A673 (cell line): Measurements from ENCODE around the gene LDHAL6B. TPM values are rescaled to one million over a fixed set of nuclear protein-coding genes. Genes with fewer than 3 reads are reported as not detected.

Experiments
- Bru-seq: library from RNA; stranded (reverse); fragments of 400-500 nt; gene quantifications from one replicate; lab custom pipeline; 2021; lab: Mats Ljungman, UMichigan
- BruChase-seq, 2 experiments: library from RNA; stranded (reverse); fragments of 400-500 nt; gene quantifications; one replicate each; lab custom pipeline; 2021; lab: Mats Ljungman, UMichigan
- BruUV-seq: library from RNA; stranded (reverse); fragments of 400-500 nt; replicated peaks from 2 replicates; lab custom pipeline; 2021; lab: Mats Ljungman, UMichigan
- CTCF ChIA-PET: fragments of 300-600 bp; sonication (Branson Sonifier 250); formaldehyde crosslinking; loops from one replicate; lab custom pipeline; 2022; ENCODE audit warnings: antibody characterized with exemption; lab: Charles Lee
- POLR2A ChIA-PET: fragments of 300-600 bp; sonication (Branson Sonifier 250); formaldehyde crosslinking; loops from one replicate; lab custom pipeline; 2022; ENCODE audit warnings: antibody characterized with exemption; ENCODE audit not compliant: low non-redundant PET; lab: Charles Lee
- DNase-seq: peaks from one replicate; pipeline ENCODE4 v3.0.0-alpha.2; 2015; ENCODE audit warnings: low spot score
- H3K27ac ChIP-seq: fragments of 200-600 bp; sonication (generic); 2 replicates; pipeline ENCODE4 v1.5.1; 2016; ENCODE audit warnings: mixed run types, low read depth, mild to moderate bottlenecking, mixed read lengths, antibody characterized with exemption, low read length; ENCODE audit not compliant: poor library complexity, severe bottlenecking
- H3K27me3 ChIP-seq: fragments of 200-600 bp; sonication (generic); replicated peaks from 2 replicates; pipeline ENCODE4 v1.6.1; 2017; ENCODE audit warnings: mixed run types, low read depth, mild to moderate bottlenecking, mixed read lengths, antibody characterized with exemption, low read length; ENCODE audit not compliant: insufficient read depth, poor library complexity
- H3K36me3 ChIP-seq: fragments of 200-600 bp; sonication (generic); 2 replicates; pipeline ENCODE4 v1.6.1; 2016; ENCODE audit warnings: mixed run types, mild to moderate bottlenecking, mixed read lengths, antibody characterized with exemption, low read length; ENCODE audit not compliant: insufficient read depth, poor library complexity, severe bottlenecking
- H3K4me1 ChIP-seq: fragments of 200-600 bp; sonication (generic); 2 replicates; pipeline ENCODE4 v1.6.1; 2017; ENCODE audit warnings: mixed run types, mild to moderate bottlenecking, mixed read lengths, antibody characterized with exemption, low read length; ENCODE audit not compliant: insufficient read depth, poor library complexity, severe bottlenecking
- H3K4me3 ChIP-seq: fragments of 200-600 bp; sonication (generic); 2 replicates; pipeline ENCODE4 v1.5.1; 2016; ENCODE audit warnings: low read depth, mixed run types, mild to moderate bottlenecking, mixed read lengths, low read length; ENCODE audit not compliant: poor library complexity, severe bottlenecking
- H3K9me3 ChIP-seq: fragments of 200-600 bp; sonication (generic); 2 replicates; pipeline ENCODE4 v1.6.1; 2016; ENCODE audit warnings: mixed run types, low read depth, mild to moderate bottlenecking, mixed read lengths, antibody characterized with exemption, low read length; ENCODE audit not compliant: poor library complexity, severe bottlenecking
- EZH2 ChIP-seq: fragments of 200-600 bp; sonication (generic); IDR thresholded peaks from 2 replicates; pipeline ENCODE4 v1.6.1; 2017; ENCODE audit warnings: borderline replicate concordance, low read depth, mild to moderate bottlenecking, mixed read lengths, antibody characterized with exemption, low read length; ENCODE audit not compliant: poor library complexity, severe bottlenecking
- intact Hi-C: fragments of 100-400 bp; cut with micrococcal nuclease; formaldehyde crosslinking; loops from one replicate; pipeline ENCODE4 v1.10.0; 2022; ENCODE audit not compliant: unreplicated experiment
- long read RNA-seq: library from polyadenylated mRNA; stranded (forward); transcript quantifications from one replicate; pipeline ENCODE4 v2.0.0, GENCODE V29; 2022
- total RNA-seq: library from RNA; stranded (reverse); gene quantifications from 2 replicates; pipeline ENCODE4 v1.2.3, GENCODE V29; 2021
- TF ChIP-seq, protein P1 (sequence below): fragments of 300-800, 200-600 bp; sonication (generic); conservative IDR thresholded peaks from 2 replicates; pipeline ENCODE4 v1.5.1; 2017; ENCODE audit warnings: low read depth, mild to moderate bottlenecking, antibody characterized with exemption, low read length, moderate library complexity, mixed read lengths

The LDHAL6B gene
- total RNA-seq (not detected in 2 replicates), Bru-seq, nascent RNA (percentile 38 among the genes with signal in this experiment), BruChase-seq, experiment 1, labeled RNA remaining after a 2-hour chase (percentile 26 among the genes with signal in this experiment), BruChase-seq, experiment 2, labeled RNA remaining after a 6-hour chase (percentile 32 among the genes with signal in this experiment)
- long read RNA-seq = 0 reads

DNA sequence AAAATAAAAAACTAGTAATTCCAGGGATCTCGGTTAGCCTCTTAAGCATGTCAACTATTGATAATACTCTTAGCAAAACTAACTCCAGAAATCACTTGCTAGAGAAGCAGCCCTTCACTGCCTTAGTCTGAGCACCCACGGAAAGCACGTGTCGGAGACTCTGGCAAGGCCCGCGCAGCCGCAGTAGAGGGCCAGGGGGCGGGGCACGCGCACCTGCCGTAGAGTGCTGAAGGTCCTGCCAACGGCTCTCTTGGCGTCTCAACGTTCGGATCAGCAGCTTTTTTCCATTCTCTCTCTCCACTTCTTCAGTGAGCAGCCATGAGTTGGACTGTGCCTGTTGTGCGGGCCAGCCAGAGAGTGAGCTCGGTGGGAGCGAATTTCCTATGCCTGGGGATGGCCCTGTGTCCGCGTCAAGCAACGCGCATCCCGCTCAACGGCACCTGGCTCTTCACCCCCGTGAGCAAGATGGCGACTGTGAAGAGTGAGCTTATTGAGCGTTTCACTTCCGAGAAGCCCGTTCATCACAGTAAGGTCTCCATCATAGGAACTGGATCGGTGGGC, at the start of gene LDHAL6B:
LDHAL6B (plus strand) TSS at position 221 of the 561 bp plus-strand sequence; CDS start at position 319, 98 bp downstream.
- H3K27me3 ChIP-seq = no peaks in the 10 kb centered on the region
- no peaks in the 10 kb centered on the region for H3K36me3 ChIP-seq
- TF ChIP-seq, protein P1, sequence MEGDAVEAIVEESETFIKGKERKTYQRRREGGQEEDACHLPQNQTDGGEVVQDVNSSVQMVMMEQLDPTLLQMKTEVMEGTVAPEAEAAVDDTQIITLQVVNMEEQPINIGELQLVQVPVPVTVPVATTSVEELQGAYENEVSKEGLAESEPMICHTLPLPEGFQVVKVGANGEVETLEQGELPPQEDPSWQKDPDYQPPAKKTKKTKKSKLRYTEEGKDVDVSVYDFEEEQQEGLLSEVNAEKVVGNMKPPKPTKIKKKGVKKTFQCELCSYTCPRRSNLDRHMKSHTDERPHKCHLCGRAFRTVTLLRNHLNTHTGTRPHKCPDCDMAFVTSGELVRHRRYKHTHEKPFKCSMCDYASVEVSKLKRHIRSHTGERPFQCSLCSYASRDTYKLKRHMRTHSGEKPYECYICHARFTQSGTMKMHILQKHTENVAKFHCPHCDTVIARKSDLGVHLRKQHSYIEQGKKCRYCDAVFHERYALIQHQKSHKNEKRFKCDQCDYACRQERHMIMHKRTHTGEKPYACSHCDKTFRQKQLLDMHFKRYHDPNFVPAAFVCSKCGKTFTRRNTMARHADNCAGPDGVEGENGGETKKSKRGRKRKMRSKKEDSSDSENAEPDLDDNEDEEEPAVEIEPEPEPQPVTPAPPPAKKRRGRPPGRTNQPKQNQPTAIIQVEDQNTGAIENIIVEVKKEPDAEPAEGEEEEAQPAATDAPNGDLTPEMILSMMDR = no peak
- no peak for TF ChIP-seq EZH2
- no peak for DNase-seq
- no TSS peak for BruUV-seq
- no peaks in the 10 kb centered on the region for H3K4me1 ChIP-seq
- H3K9me3 ChIP-seq = no peaks in the 10 kb centered on the region
- CTCF ChIA-PET = no interaction called here
- intact Hi-C loops = no loop called here
- H3K27ac ChIP-seq = no peak within 1 kb of the TSS
- POLR2A ChIA-PET = no interaction called here
- no peak within 1 kb of the TSS for H3K4me3 ChIP-seq

DNA sequence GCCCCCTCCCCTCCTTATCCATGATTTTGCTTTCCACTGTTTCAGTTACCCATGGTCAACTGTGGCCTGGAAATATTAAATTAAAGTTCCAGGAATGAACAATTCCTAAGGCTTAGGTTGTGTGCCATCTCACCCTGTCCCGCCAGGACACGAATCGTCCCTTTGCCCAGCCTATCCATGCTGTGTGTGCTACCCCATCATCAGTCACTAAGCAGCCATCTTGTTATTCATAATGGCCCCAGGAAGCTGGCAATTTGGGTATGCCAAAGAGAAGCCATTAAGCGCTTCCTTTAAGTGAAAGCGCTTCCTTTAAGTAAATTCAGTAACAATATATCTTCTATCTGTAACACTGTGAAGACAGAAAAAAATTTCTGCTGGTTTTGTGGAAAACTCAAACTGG, 49.2 kb upstream of the LDHAL6B start:
- no peak for TF ChIP-seq EZH2
- TF ChIP-seq, protein P1 = no peak
- Histone ChIP-seq H3K27me3 (no peaks in the 10 kb centered on the region), H3K36me3 (no peaks in the 10 kb centered on the region), H3K4me1 (no peaks in the 10 kb centered on the region), H3K4me3 (no peak overlapping the region), H3K27ac (no peak overlapping the region), H3K9me3 (no peaks in the 10 kb centered on the region)
- ChIA-PET CTCF (no interaction called here), POLR2A (no interaction called here)
- DNase-seq = no peak
- intact Hi-C loops = no loop called here
- no TSS peak for BruUV-seq

DNA sequence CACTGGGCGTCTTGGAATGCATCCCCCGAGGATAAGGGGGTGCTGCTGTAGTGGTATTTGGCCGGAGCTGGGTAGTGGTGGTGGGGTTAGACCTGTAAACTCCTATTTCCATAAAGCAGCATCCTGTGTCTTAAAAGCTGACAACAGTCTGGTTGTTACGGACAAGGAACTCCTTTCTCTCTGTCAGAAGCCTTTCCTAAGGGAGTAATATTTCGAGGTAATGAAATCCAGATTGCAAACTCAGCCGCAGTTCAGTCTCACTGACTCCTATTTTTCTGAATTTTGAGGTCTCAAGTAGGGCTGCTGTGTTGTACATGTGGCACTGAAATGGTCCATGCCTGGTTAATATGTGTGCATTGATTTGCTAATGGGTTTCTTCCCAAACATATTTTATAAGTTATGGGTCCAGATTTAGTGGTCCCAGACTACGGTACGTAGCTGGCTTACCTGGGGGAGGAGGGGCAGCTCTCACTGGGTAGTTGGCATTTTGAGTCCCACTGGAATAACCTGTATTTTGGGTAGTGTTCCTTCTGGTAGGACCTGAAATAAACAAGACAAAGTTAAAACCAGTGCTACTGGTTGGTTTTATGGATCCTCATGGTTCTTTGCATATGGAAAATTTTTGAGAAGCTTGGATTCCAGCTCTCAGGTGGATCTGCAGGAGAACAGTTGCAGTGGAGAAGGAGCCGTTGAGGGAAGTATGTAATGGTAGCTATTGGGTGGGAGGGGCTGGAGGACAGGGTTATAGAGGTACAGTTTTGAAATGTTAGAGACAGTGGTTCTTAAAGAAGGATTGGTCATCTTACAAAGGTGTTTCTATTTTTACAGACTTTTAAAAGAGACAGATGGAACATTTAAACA, 48.6 kb upstream of the LDHAL6B start:
- CTCF ChIA-PET = no interaction called here
- H3K27me3 ChIP-seq = no peaks in the 10 kb centered on the region
- no peak for TF ChIP-seq EZH2
- TF ChIP-seq, protein P1 = no peak
- DNase-seq = no peak
- POLR2A ChIA-PET = no interaction called here
- intact Hi-C loops = no loop called here
- no peaks in the 10 kb centered on the region for H3K9me3 ChIP-seq
- H3K36me3 ChIP-seq = no peaks in the 10 kb centered on the region
- H3K27ac ChIP-seq = no peak overlapping the region
- no peak overlapping the region for H3K4me3 ChIP-seq
- no TSS peak for BruUV-seq
- H3K4me1 ChIP-seq = no peaks in the 10 kb centered on the region
